ENCODE measurements around the gene SETD4. TPM values are rescaled to one million over a fixed set of nuclear protein-coding genes. Genes with fewer than 3 reads are reported as not detected.

The SETD4 gene
- total and polyA plus RNA-seq, 4 donors = 8.1 to 30.3 (median 16.3) TPM

GRCh38 chr21:36064085-36064460 is 3.7 kb upstream of the SETD4 start:
- 87 to 97% methylated on average over 4 of the region's 4 CpGs for WGBS, 2 donors
- no peaks in the 10 kb centered on the region for H3K36me3 ChIP-seq (ENCODE audit: control insufficient read depth in 4 of 4, insufficient read depth in 4 of 4, low read length in 4 of 4)
- peaks cover 0 to 3% (median 2%) of the 10 kb centered on the region in 4 donors for H3K9me3 ChIP-seq (ENCODE audit: control insufficient read depth in 4 of 4, insufficient read depth in 3 of 4, low read length in 3 of 4)
- peaks cover 0 to 2% (median 0%) of the 10 kb centered on the region in 5 donors for H3K4me1 ChIP-seq (ENCODE audit: control insufficient read depth in 5 of 5, insufficient read depth in 5 of 5, low read length in 5 of 5)
- TF ChIP-seq CTCF (IDR thresholded peaks at IDR 0.05; ENCODE audit: control extremely low read depth, extremely low read depth) = no peak
- H3K9ac ChIP-seq (ENCODE audit: insufficient read depth in 1 of 2, low read length in 2 of 2) = no peak overlapping the region
- H3K27me3 ChIP-seq (ENCODE audit: control insufficient read depth in 3 of 3, insufficient read depth in 3 of 3, low read length in 2 of 3) = peaks cover 0 to 4% (median 0%) of the 10 kb centered on the region in 3 donors
- no peak overlapping the region for H3K27ac ChIP-seq (ENCODE audit: low read depth in 1 of 2, low read length in 1 of 2)
- no peak overlapping the region for H3K4me3 ChIP-seq
- ATAC-seq (ENCODE audit: insufficient read depth, low FRiP score) = no peak
- no peak for DNase-seq

- TF ChIP-seq CTCF (IDR thresholded peaks at IDR 0.05; ENCODE audit: control extremely low read depth, extremely low read depth) = no peak
- Histone ChIP-seq H3K9ac (ENCODE audit: insufficient read depth in 1 of 2, low read length in 2 of 2) (no peak overlapping the region), H3K4me3 (no peak overlapping the region), H3K27me3 (ENCODE audit: control insufficient read depth in 3 of 3, insufficient read depth in 3 of 3, low read length in 2 of 3) (peaks cover 0 to 4% (median 0%) of the 10 kb centered on the region in 3 donors), H3K27ac (ENCODE audit: low read depth in 1 of 2, low read length in 1 of 2) (no peak overlapping the region), H3K4me1 (ENCODE audit: control insufficient read depth in 5 of 5, insufficient read depth in 5 of 5, low read length in 5 of 5) (peaks cover 0 to 4% (median 0%) of the 10 kb centered on the region in 5 donors), H3K36me3 (ENCODE audit: control insufficient read depth in 4 of 4, insufficient read depth in 4 of 4, low read length in 4 of 4) (no peaks in the 10 kb centered on the region), H3K9me3 (ENCODE audit: control insufficient read depth in 4 of 4, insufficient read depth in 3 of 4, low read length in 3 of 4) (no peaks in the 10 kb centered on the region)
- WGBS, 2 donors = 87 to 95% methylated on average over 14 of the region's 14 CpGs
- no peak for ATAC-seq (ENCODE audit: insufficient read depth, low FRiP score)
- no peak for DNase-seq
Observed at GRCh38 chr21:36063375-36064084, 3.2 kb upstream of the SETD4 start.

GRCh38 chr21:36061445-36061844 is 1.1 kb upstream of the SETD4 start:
- no peak for DNase-seq
- no peak for ATAC-seq (ENCODE audit: insufficient read depth, low FRiP score)
- Histone ChIP-seq H3K4me3 (no peak overlapping the region), H3K9me3 (ENCODE audit: control insufficient read depth in 4 of 4, insufficient read depth in 3 of 4, low read length in 3 of 4) (no peaks in the 10 kb centered on the region), H3K27me3 (ENCODE audit: control insufficient read depth in 3 of 3, insufficient read depth in 3 of 3, low read length in 2 of 3) (no peaks in the 10 kb centered on the region), H3K36me3 (ENCODE audit: control insufficient read depth in 4 of 4, insufficient read depth in 4 of 4, low read length in 4 of 4) (peaks cover 4 to 12% (median 8%) of the 10 kb centered on the region in 4 donors), H3K4me1 (ENCODE audit: control insufficient read depth in 5 of 5, insufficient read depth in 5 of 5, low read length in 5 of 5) (peaks cover 0 to 7% (median 0%) of the 10 kb centered on the region in 5 donors), H3K9ac (ENCODE audit: insufficient read depth in 1 of 2, low read length in 2 of 2) (no peak overlapping the region), H3K27ac (ENCODE audit: low read depth in 1 of 2, low read length in 1 of 2) (no peak overlapping the region)
- no peak for TF ChIP-seq CTCF (IDR thresholded peaks at IDR 0.05; ENCODE audit: control extremely low read depth, extremely low read depth)
- WGBS, 2 donors = 97 to 99% methylated on average over 2 of the region's 2 CpGs
